Endometrial microvascular endothelial cells (primary cell): Measurements from ENCODE around the gene PIGU. TPM values are rescaled to one million over a fixed set of nuclear protein-coding genes. Genes with fewer than 3 reads are reported as not detected.
"Not testable (repeated sequence)": the region's sequence is repeated elsewhere in the genome, so short reads cannot be mapped to it uniquely, and the experiment has no call there.

Experiments used
- in situ Hi-C: cut with HindIII; loops from 2 replicates; pipeline ENCODE4 v1.10.0; 2017; ENCODE audit warnings: low sequenced_read_pairs, low pct_unique_long_range_greater_than_20kb; ENCODE audit errors: inconsistent ontology term
- total RNA-seq: library from RNA; depleted of rRNA; stranded (reverse); fragments of >200 nt; gene quantifications from one replicate; pipeline ENCODE4 v1.2.3, GENCODE V29; 2015; ENCODE audit errors: inconsistent ontology term

The PIGU gene, protein sequence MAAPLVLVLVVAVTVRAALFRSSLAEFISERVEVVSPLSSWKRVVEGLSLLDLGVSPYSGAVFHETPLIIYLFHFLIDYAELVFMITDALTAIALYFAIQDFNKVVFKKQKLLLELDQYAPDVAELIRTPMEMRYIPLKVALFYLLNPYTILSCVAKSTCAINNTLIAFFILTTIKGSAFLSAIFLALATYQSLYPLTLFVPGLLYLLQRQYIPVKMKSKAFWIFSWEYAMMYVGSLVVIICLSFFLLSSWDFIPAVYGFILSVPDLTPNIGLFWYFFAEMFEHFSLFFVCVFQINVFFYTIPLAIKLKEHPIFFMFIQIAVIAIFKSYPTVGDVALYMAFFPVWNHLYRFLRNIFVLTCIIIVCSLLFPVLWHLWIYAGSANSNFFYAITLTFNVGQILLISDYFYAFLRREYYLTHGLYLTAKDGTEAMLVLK
- 22.5 TPM for total RNA-seq

GRCh38 chr20:34676642-34677373 is at the start of gene PIGU:
TSS of gene PIGU (minus strand) at chr20:34677092. CDS start at chr20:34677085, 7 bp downstream.
- in situ Hi-C loops = no loop called here

- in situ Hi-C loops = no loop called here
Observed at GRCh38 chr20:34724172-34724571, 47.3 kb upstream of the PIGU start.

DNA sequence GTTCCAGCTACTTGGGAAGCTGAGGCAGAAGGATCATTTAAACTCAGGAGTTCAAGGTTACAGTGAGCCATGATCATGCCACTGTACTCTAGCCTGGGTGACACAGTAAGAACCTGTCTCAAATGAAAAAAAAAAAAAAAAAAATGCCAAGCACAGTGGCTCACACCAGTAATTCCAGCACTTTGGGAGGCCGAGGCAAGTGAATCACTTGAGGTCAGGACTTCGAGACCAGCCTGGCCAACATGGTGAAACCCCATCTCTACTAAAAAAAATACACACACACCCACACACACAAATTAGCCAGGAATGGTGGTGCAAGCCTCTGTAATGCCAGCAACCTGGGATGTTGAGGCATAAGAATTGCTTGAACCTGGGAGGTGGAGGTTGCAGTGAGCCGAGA is 45.7 kb upstream of the PIGU start:
- in situ Hi-C loops = not testable (repeated sequence)

DNA sequence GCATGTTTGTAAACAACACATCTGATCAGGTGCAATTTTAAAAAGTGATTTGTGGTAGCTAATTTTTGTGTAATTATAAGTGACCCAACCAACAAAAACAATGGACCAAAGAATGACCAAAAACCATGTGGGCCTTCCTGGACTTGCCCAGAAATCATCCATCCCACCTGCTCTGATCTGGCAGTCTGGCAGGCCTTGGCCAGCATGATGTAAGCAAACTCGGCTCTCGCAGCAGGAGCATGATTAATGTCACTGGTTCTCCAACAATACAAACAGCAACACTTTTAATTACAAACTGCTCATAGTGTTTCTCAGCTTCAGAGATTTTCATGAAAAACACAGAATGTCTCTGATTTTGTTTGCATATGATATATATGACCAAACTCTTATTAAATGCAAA is 43.4 kb upstream of the PIGU start:
- in situ Hi-C loops = no loop called here

DNA sequence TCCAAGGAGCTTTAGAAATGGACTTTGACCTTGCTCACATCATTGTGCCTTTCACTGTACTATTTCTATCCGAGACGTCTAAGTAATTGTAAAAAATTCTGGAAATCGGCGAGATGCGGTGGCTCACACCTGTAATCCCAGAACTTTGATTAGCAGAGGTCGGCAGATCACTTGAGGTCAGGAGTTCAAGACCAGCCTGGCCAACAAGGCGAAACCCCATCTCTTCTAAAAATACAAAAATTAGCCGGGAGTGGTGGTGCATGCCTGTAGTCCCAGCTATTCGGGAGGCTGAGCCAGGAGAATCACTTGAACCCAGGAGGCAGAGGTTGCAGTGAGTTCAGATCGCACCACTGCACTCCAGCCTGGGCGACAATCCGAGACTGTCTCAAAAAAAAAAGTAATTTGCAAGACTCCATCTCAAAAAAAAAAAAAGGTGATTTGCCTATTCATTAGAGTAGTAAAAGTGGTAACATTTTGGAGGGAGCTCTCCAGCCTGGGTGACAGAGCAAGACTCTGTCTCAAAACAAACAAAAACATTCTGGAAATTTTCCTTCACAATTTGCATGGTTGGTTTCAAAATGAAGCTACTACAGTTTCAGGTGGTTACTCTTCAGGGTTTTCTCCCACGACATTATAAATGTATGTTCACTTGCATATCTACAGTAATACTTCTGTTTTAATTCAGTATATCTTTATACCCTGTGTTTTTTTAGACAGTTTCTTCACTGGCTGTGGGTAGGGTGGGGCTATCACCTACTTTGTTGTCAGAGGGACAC is 42.5 kb upstream of the PIGU start:
- in situ Hi-C loops = not testable (repeated sequence)

DNA sequence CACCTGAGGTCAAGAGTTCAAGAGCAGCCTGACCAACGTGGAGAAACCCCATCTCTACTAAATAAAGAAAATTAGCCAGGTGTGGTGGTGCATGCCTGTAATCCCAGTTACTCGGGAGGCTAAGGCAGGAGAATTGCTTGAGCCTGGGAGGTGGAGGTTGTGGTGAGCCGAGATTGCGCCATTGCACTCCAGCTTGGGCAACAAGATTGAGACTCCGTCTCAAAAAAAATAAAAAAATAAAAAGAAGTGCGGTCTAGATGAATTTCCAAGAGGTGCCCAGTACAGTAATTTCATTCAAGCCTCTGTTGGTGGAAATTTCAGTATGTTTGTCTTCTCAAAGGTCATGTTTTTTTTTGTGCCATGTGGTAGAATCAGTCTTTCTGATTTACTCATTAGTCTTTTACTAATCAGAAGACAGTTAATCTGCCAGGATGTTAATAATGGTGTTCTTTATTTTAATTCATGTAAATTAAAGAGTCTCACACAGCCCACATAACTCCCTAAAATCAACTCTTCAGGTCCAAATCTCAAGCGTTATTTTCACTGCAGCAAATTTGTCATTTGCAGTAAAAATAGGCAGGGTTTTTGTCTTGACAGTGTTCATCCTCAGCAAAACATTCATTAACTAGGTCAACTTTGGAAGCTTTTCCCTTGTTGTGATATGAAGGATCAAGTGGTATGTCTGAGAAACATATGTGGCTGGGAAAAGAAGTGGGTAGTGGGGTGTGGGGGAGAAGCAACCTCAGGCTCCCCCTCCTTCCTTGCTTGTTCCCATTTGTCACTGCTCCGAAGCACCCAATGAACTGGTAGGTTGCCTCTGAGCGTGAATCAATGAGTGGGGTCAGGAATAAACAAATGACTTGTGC is 40.6 kb upstream of the PIGU start:
- in situ Hi-C loops = no loop called here

- in situ Hi-C loops = no loop called here
Observed at GRCh38 chr20:34716921-34717229, 40.0 kb upstream of the PIGU start.

DNA sequence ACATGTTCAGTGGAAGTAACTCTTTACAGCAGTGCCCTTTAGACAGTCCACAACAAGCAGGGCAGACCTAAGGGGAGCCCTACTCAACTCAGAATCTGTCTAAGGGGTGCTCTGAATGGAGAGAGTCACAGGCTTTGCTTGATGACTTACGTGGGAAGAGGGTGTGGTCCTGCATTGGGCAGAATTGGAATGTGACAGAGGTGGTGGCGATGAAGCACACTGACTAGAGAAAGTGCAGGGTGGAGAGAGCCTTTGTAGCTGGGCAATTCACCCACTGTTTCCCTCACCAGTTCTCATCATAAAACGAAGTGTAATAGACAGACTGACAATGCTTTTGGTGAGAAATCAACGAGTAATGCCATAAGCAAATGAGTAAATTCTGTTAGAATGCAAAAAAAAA is 38.5 kb upstream of the PIGU start:
- in situ Hi-C loops = no loop called here

DNA sequence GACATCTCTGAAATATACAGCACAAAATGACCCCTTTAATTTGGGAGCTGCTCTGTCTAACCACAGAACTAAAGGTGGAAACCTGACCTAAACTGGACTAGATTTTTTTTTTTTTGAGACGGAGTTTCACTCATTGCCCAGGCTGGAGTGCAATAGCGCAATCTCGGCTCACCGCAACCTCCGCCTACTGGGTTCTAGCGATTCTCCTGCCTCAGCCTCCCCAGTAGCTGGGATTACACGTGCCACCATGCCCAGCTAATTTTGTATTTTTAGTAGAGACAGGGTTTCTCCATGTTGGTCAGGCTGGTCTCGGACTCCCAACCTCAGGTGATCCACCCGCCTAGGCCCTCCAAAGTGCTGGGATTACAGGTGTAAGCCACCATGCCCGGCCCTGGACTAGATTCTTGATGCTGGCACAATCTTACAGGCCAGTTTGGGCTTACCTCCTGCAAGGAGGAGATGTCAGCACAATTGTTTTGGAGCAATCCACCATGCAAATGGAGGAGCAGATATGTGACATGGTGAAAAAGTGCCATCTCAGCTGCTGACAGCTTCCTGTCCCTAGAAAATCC is 37.1 kb upstream of the PIGU start:
- in situ Hi-C loops = loop anchor here (5.0 kb wide), 1 partner anchor 177 kb away; no protein-coding TSS in a partner anchor

DNA sequence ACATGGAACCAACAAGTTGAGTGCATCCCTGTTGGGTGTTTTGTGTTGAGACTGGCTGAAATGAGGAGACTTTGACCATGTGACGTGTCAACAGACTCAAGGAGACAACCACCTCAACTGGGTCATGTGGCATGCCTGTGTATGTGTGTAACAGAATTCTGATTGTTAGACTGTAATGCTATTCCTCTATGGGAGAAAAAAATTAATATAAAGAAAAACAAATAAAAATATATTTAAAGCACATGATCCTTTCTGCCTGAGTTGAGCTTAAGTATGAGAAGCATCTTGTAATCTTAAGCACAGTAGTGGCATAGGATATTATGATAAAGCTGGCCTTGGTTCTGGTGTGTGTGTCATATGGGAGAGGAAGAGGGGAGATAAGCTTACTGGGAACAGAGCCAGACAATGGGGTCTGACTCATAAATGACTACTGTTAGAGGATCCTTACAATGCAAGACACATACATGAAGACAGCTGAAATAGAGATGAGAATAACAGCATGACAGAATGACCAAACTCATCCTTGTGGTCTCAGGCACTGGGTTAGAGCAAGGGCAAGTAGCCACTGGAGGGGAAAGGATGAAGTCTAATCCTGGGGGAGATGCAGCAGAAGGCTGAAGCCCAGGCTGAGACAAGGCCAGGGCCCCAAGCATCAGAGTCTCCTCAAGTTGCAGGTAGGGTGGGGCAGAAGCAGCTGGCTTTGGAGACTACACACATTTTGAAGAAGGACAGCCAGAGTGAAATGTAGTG is 36.5 kb upstream of the PIGU start:
- in situ Hi-C loops = loop anchor here (5.0 kb wide), 1 partner anchor 176 kb away; no protein-coding TSS in a partner anchor

- in situ Hi-C loops = loop anchor here (5.0 kb wide), 1 partner anchor 175 kb away; no protein-coding TSS in a partner anchor
Observed at GRCh38 chr20:34712525-34713192, 35.8 kb upstream of the PIGU start.

GRCh38 chr20:34711813-34712430 is 35.0 kb upstream of the PIGU start:
- in situ Hi-C loops = loop anchor here (5.0 kb wide), 1 partner anchor 175 kb away; no protein-coding TSS in a partner anchor

DNA sequence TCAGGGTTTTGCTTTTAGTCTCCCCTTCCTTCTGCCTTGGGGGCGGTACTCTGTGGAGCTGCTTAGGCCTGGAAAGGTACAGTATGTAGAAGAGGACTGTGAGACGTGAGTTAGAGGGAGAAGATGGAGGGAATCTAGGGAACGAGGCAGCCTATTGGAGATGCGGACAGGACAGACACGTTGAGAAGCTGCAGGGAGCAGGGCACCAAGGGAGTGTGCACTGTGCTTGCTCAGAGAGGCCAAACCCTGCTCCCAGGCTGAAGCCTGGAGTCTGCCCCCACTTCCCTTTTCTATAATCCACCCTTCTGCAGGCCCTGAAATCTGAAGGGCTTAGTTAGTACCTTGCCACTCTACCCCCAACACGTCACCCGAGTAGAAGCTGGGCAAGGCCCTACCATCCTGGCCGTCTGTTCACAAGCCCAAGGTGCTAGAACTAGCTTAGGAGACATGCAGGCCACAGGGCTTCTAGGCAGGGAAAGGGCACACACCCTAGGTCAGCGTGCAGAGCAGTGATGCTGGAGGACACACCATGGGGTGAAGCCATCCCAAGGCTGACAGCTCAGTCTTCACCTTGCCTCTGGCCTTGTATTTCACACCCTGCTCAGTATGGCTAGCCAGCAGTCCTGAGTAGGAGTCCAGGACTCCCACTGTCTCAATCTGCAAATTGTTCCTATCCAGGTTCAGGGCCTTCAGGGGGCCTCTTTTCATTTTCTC is 34.1 kb upstream of the PIGU start:
- in situ Hi-C loops = loop anchor here (5.0 kb wide), 1 partner anchor 174 kb away; no protein-coding TSS in a partner anchor

- in situ Hi-C loops = loop anchor here (5.0 kb wide), 1 partner anchor 173 kb away; no protein-coding TSS in a partner anchor
Observed at GRCh38 chr20:34710568-34710839, 33.6 kb upstream of the PIGU start.

DNA sequence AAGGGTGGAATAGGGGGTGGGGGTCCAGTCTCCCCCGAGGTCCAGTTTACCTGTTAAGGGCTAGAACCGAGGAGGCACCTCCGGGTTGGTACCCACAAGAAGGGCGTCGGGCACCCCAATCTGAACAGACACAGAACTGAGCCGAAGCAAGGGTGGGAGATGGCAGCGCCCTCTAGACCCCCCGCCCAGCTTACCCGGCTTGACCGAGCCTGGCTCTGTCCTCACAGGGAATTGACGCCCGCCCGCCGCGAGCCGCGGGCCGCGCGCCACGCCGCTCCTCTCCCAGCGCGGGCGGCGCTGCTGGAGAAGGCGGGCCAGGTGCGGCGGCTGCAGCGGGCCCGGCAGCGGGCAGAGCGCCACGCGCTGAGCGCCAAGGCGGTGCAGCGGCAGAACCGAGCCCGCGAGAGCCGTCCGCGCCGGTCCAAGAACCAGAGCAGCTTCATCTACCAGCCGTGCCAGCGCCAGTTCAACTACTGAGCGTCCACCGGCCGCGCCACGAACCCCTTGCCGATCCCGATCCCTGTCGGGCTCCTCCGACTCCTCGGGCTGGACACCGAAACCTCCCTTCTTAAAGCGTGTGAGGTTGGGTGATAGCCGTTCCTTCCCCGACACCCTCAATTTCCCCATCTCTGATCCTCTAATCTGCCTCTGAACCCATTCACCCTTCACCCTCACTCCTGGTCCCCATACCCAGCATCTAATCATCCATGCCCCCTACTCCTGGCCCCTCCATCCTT is 33.1 kb upstream of the PIGU start:
- in situ Hi-C loops = loop anchor here (5.0 kb wide), 1 partner anchor 173 kb away; no protein-coding TSS in a partner anchor
